GM20000 (cell line): ENCODE data around the gene PTPN23.

Experiments
- DNase-seq: peaks from one replicate; pipeline ENCODE4 v3.0.0; 2012; ENCODE audit warnings: low spot score
- CTCF ChIP-seq: IDR thresholded peaks from 2 replicates; pipeline ENCODE4 v1.5.1; 2012; ENCODE audit warnings: mild to moderate bottlenecking, control low read depth; ENCODE audit errors: extremely low read depth, missing control alignments

Gene PTPN23

GRCh38 chr3:47429476-47430270, 48.9 kb downstream of the PTPN23 start:
- peak; percentile 1 for DNase-seq
- no peak for TF ChIP-seq CTCF

GRCh38 chr3:47430606-47431005, 49.8 kb downstream of the PTPN23 start:
- peak; percentile 1 for DNase-seq
- no peak for TF ChIP-seq CTCF

- no peak for TF ChIP-seq CTCF
- DNase-seq = no peak
These were observed 50.4 kb downstream of the PTPN23 start for GRCh38 chr3:47431225-47431624.

GRCh38 chr3:47432673-47433072, 51.9 kb downstream of the PTPN23 start:
- DNase-seq = no peak
- TF ChIP-seq CTCF = no peak

GRCh38 chr3:47433796-47434195, 53.0 kb downstream of the PTPN23 start:
- DNase-seq = no peak
- no peak for TF ChIP-seq CTCF

- no peak for DNase-seq
- TF ChIP-seq CTCF = no peak
These were observed 54.0 kb downstream of the PTPN23 start for GRCh38 chr3:47434849-47435248.

GRCh38 chr3:47436180-47436579, 55.4 kb downstream of the PTPN23 start:
- no peak for TF ChIP-seq CTCF
- no peak for DNase-seq
